IMR-90 (cell line): ENCODE measurements around the gene CUX1. TPM values are rescaled to one million over a fixed set of nuclear protein-coding genes. Genes with fewer than 3 reads are reported as not detected.

Experiments used
- ATAC-seq: fragments of 200-7000 bp; cut with Tn5 transposase; 2 replicates; pipeline ENCODE4 v1.9.1; 2020; ENCODE audit warnings: low read depth, mild to moderate bottlenecking, moderate library complexity
- BruUV-seq: library from RNA; stranded (reverse); fragments of 400-500 nt; replicated peaks from 2 replicates; lab custom pipeline; 2021; lab: Mats Ljungman, UMichigan
- CTCF ChIA-PET: fragments of 300-600 bp; formaldehyde crosslinking; extraction: SDS; loops from one replicate; lab custom pipeline; 2021; ENCODE audit warnings: antibody characterized with exemption; lab: Yijun Ruan, JAX
- POLR2A ChIA-PET: fragments of 300-600 bp; sonication (Branson Sonifier 250); formaldehyde crosslinking; loops from one replicate; lab custom pipeline; 2022; ENCODE audit warnings: antibody characterized with exemption; ENCODE audit not compliant: unreplicated experiment; lab: Charles Lee
- DNase-seq: peaks from one replicate; pipeline ENCODE4 v3.0.0; 2013
- H2AFZ ChIP-seq: replicated peaks from 2 replicates; pipeline ENCODE3; 2013; ENCODE audit warnings: low read length, mild to moderate bottlenecking; ENCODE audit not compliant: poor library complexity
- H2AK5ac ChIP-seq: 2 replicates; pipeline ENCODE4 v1.6.1; 2013; ENCODE audit warnings: low read depth, low read length, inconsistent platforms
- H2AK9ac ChIP-seq: replicated peaks from 2 replicates; pipeline ENCODE3; 2013; ENCODE audit warnings: mild to moderate bottlenecking, low read depth, low read length, moderate library complexity; ENCODE audit not compliant: poor library complexity
- H2BK120ac ChIP-seq: 2 replicates; pipeline ENCODE4 v1.6.1; 2013; ENCODE audit warnings: low read depth, low read length, inconsistent platforms
- H2BK15ac ChIP-seq: 3 replicates; pipeline ENCODE4 v1.6.1; 2013; ENCODE audit warnings: low read depth, low read length, inconsistent platforms
- H2BK20ac ChIP-seq: 2 replicates; pipeline ENCODE4 v1.6.1; 2013; ENCODE audit warnings: low read depth, mild to moderate bottlenecking, inconsistent platforms, low read length, moderate library complexity
- H2BK5ac ChIP-seq: 2 replicates; pipeline ENCODE4 v1.6.1; 2013; ENCODE audit warnings: mild to moderate bottlenecking, low read depth, low read length, inconsistent platforms; ENCODE audit not compliant: poor library complexity, severe bottlenecking
- H3K14ac ChIP-seq: replicated peaks from 2 replicates; pipeline ENCODE4 v1.6.1; 2013; ENCODE audit warnings: low read depth, low read length, inconsistent platforms
- H3K18ac ChIP-seq: 2 replicates; pipeline ENCODE4 v1.6.1; 2013; ENCODE audit warnings: low read depth, low read length, control low read depth
- H3K23ac ChIP-seq: 2 replicates; pipeline ENCODE4 v1.6.1; 2013; ENCODE audit warnings: low read depth, low read length, inconsistent platforms
- H3K27ac ChIP-seq: 2 replicates; pipeline ENCODE4 v1.5.1; 2013; ENCODE audit warnings: mild to moderate bottlenecking, control low read depth, low read length; ENCODE audit not compliant: insufficient read depth
- H3K27me3 ChIP-seq: 2 replicates; pipeline ENCODE4 v1.6.1; 2013; ENCODE audit warnings: low read length; ENCODE audit not compliant: control insufficient read depth, insufficient read depth
- H3K36me3 ChIP-seq: 2 replicates; pipeline ENCODE4 v1.6.1; 2013; ENCODE audit warnings: low read length, mixed read lengths; ENCODE audit not compliant: control insufficient read depth, insufficient read depth
- H3K4ac ChIP-seq: 2 replicates; pipeline ENCODE4 v1.6.1; 2013; ENCODE audit warnings: low read depth, low read length, inconsistent platforms
- H3K4me1 ChIP-seq: 2 replicates; pipeline ENCODE4 v1.6.1; 2013; ENCODE audit warnings: low read length, mixed read lengths; ENCODE audit not compliant: control insufficient read depth, insufficient read depth
- H3K4me2 ChIP-seq: 2 replicates; pipeline ENCODE4 v1.6.1; 2013; ENCODE audit warnings: low read depth, mild to moderate bottlenecking, control low read depth, low read length, moderate library complexity
- H3K4me3 ChIP-seq: 2 replicates; pipeline ENCODE4 v1.5.1; 2013; ENCODE audit warnings: low read depth, mild to moderate bottlenecking, control low read depth, low read length, moderate library complexity; ENCODE audit not compliant: insufficient read depth
- H3K56ac ChIP-seq: 2 replicates; pipeline ENCODE4 v1.6.1; 2013; ENCODE audit warnings: low read length, inconsistent platforms; ENCODE audit not compliant: insufficient read depth; ENCODE audit errors: extremely low read depth
- H3K79me1 ChIP-seq, 2 experiments: 2 replicates each; pipeline ENCODE4 v1.6.1; 2013; ENCODE audit warnings: low read length in 2 of 2, inconsistent platforms in 1 of 2, low read depth in 1 of 2
- H3K9ac ChIP-seq: 2 replicates; pipeline ENCODE4 v1.6.1; 2013; ENCODE audit warnings: low read depth, low read length, control low read depth
- H3K9me1 ChIP-seq: 2 replicates; pipeline ENCODE4 v1.6.1; 2013; ENCODE audit warnings: low read length, inconsistent platforms; ENCODE audit not compliant: insufficient read depth
- H3K9me3 ChIP-seq: 2 replicates; pipeline ENCODE4 v1.6.1; 2013; ENCODE audit warnings: low read length; ENCODE audit not compliant: control insufficient read depth, insufficient read depth
- H4K20me1 ChIP-seq: 2 replicates; pipeline ENCODE4 v1.6.1; 2013; ENCODE audit warnings: low read length, inconsistent platforms; ENCODE audit not compliant: insufficient read depth
- H4K5ac ChIP-seq: 2 replicates; pipeline ENCODE4 v1.6.1; 2013; ENCODE audit warnings: mild to moderate bottlenecking, low read depth, low read length, control low read depth
- H4K8ac ChIP-seq, 2 experiments: 2 replicates each; pipeline ENCODE4 v1.6.1; 2013; ENCODE audit warnings: low read depth in 2 of 2, low read length in 2 of 2, control low read depth in 1 of 2, inconsistent platforms in 1 of 2
- H4K91ac ChIP-seq: 2 replicates; pipeline ENCODE4 v1.6.1; 2013; ENCODE audit warnings: low read depth, low read length, inconsistent platforms; ENCODE audit not compliant: insufficient read depth
- BHLHE40 ChIP-seq: fragments of 150-350 bp; IDR thresholded peaks from 2 replicates; pipeline ENCODE4 v1.6.1; 2016; ENCODE audit warnings: mild to moderate bottlenecking, low read depth, low read length
- CEBPB ChIP-seq: IDR thresholded peaks from 2 replicates; pipeline ENCODE4 v1.6.1; 2012; ENCODE audit warnings: low read depth, low read length, improper control_type of control experiment
- CHD1 ChIP-seq: IDR thresholded peaks from 2 replicates; pipeline ENCODE4 v1.6.1; 2012; ENCODE audit warnings: low read depth, low read length, improper control_type of control experiment
- FOS ChIP-seq: fragments of 150-350 bp; IDR thresholded peaks from 2 replicates; pipeline ENCODE4 v1.6.1; 2016; ENCODE audit warnings: low read depth, low read length
- MAZ ChIP-seq: IDR thresholded peaks from 2 replicates; pipeline ENCODE4 v1.6.1; 2012; ENCODE audit warnings: low read depth, mild to moderate bottlenecking, low read length, improper control_type of control experiment, moderate library complexity, borderline replicate concordance
- SMC3 ChIP-seq: fragments of 150-350 bp; IDR thresholded peaks from 2 replicates; pipeline ENCODE4 v1.6.1; 2016; ENCODE audit warnings: low read depth, mild to moderate bottlenecking, antibody characterized with exemption, low read length, moderate library complexity
- WGBS, 2 experiments: methylation state at CpG; one replicate each; pipeline versions ENCODE4 v1.1.5 to v1.1.7; 2013; ENCODE audit warnings: missing lambda C conversion rate in 2 of 2; ENCODE audit not compliant: insufficient read length in 1 of 2; ENCODE audit errors: extremely low coverage in 2 of 2; 5-methylcytosine and 5-hydroxymethylcytosine counted together
- dilution Hi-C: fragments of 300-500 bp; cut with HindIII; formaldehyde crosslinking; loops from one replicate; pipeline ENCODE4 v1.14.3; 2018; ENCODE audit warnings: low sequenced_read_pairs; ENCODE audit not compliant: unreplicated experiment
- in situ Hi-C: fragments of 300-500 bp; cut with MboI; formaldehyde crosslinking; loops from 3 replicates; pipeline ENCODE4 v1.14.3; 2019; ENCODE audit warnings: low sequenced_read_pairs, inconsistent platforms, mixed read lengths
- intact Hi-C: fragments of 100-400 bp; cut with micrococcal nuclease; formaldehyde crosslinking; loops from 2 replicates; pipeline ENCODE4 v1.10.0; 2022
- polyA plus RNA-seq, 3 experiments: library from polyadenylated mRNA; depleted of rRNA; stranded (reverse); fragments of >200 nt; gene quantifications; 2 replicates each; pipeline ENCODE4 v1.2.3, GENCODE V29; 2012; ENCODE audit warnings: low replicate concordance in 1 of 3
- total RNA-seq: library from RNA; depleted of rRNA; stranded (reverse); fragments of >200 nt; gene quantifications from 2 replicates; pipeline ENCODE4 v1.2.3, GENCODE V29; 2012

CUX1 gene
- total and polyA plus RNA-seq, 2 of the 4 experiments (the other 2 are of a cell fraction) = 19.7 to 46.4 TPM

DNA sequence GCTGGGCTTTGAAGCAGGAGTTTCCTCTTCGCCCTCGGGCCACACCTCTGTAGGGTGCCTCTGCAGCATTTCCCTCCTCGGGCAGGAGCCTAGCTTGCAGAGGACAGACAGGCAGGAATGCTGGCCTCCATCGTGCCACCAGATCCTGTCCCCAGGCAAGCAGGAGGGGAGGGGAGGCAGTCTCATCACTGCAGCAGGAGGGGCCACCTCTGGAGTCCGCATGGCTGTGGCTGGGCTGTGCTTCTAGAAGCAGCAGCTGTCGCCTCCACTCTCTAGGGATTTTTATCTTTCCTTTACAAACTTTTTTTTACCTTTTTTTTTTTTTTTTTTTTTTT is 181.4 kb downstream of the CUX1 start:
- ChIA-PET CTCF (no interaction called here), POLR2A (no interaction called here)
- DNase-seq (no peak), ATAC-seq (no peak)
- Histone ChIP-seq H3K56ac (no peak overlapping the region), H3K4me2 (no peak overlapping the region), H2BK20ac (no peak overlapping the region), H4K20me1 (peaks cover 15% of the 10 kb centered on the region), H3K27ac (no peak overlapping the region), H3K23ac (no peak overlapping the region), H2AFZ (no peak overlapping the region), H3K27me3 (no peaks in the 10 kb centered on the region), H3K9me1 (peaks cover 8% of the 10 kb centered on the region; the same call in 1 of the 2 replicates), H3K18ac (no peak overlapping the region), H3K4me3 (no peak overlapping the region), H4K91ac (no peak overlapping the region), H3K9ac (no peak overlapping the region), H4K8ac (no peak overlapping the region), H2AK5ac (no peak overlapping the region), H2BK120ac (no peak overlapping the region), H2BK15ac (no peak overlapping the region), H3K4me1 (peaks cover 2% of the 10 kb centered on the region; the same call in 1 of the 2 replicates), H2AK9ac (no peak overlapping the region), H3K14ac (no peak overlapping the region), H2BK5ac (no peak overlapping the region), H3K9me3 (no peaks in the 10 kb centered on the region), H4K5ac (no peak overlapping the region), H3K4ac (no peak overlapping the region), H3K36me3 (no peaks in the 10 kb centered on the region), H3K79me1 (peaks cover 21 to 48% of the 10 kb centered on the region in 2 experiments)
- intact Hi-C loops (no loop called here), dilution Hi-C loops (no loop called here), in situ Hi-C loops (no loop called here)
- 55% methylated on average over 2 of the region's 6 CpGs; no CpG with 5 or more reads in 1 of the 2 experiments for WGBS, 2 experiments
- TF ChIP-seq SMC3 (no peak), BHLHE40 (no peak), MAZ (no peak), CHD1 (no peak), FOS (no peak), CEBPB (no peak)
- no TSS peak for BruUV-seq
